Measurements from ENCODE around the gene SLC4A5.

Gene SLC4A5, protein sequence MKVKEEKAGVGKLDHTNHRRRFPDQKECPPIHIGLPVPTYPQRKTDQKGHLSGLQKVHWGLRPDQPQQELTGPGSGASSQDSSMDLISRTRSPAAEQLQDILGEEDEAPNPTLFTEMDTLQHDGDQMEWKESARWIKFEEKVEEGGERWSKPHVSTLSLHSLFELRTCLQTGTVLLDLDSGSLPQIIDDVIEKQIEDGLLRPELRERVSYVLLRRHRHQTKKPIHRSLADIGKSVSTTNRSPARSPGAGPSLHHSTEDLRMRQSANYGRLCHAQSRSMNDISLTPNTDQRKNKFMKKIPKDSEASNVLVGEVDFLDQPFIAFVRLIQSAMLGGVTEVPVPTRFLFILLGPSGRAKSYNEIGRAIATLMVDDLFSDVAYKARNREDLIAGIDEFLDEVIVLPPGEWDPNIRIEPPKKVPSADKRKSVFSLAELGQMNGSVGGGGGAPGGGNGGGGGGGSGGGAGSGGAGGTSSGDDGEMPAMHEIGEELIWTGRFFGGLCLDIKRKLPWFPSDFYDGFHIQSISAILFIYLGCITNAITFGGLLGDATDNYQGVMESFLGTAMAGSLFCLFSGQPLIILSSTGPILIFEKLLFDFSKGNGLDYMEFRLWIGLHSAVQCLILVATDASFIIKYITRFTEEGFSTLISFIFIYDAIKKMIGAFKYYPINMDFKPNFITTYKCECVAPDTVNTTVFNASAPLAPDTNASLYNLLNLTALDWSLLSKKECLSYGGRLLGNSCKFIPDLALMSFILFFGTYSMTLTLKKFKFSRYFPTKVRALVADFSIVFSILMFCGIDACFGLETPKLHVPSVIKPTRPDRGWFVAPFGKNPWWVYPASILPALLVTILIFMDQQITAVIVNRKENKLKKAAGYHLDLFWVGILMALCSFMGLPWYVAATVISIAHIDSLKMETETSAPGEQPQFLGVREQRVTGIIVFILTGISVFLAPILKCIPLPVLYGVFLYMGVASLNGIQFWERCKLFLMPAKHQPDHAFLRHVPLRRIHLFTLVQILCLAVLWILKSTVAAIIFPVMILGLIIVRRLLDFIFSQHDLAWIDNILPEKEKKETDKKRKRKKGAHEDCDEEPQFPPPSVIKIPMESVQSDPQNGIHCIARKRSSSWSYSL

DNA sequence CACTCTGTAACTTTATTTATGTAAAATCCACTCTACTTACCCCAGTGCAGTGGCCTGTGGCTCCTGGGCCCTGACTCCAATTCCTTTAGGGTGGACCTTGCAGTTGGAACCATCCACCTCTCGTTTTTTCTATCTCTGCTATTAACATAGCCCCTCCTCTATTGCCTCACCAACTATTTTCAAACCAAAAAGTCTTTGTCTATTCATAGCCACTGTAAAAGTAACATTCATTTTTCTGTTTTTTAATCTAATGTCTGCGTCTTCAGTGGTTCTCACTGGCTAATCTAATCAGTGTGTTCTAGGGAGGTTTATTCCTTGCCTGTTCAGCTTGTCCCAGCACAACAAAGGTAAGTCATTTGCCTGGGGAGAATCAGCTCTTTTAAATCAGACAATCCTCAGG, at the start of gene SLC4A5:
TSS of gene SLC4A5 (minus strand) at position 101 of the 400 bp plus-strand sequence. CDS start 28,393 bp downstream, outside the sequence.
- DNase-seq (ENCODE audit: low spot score): no peak

DNA sequence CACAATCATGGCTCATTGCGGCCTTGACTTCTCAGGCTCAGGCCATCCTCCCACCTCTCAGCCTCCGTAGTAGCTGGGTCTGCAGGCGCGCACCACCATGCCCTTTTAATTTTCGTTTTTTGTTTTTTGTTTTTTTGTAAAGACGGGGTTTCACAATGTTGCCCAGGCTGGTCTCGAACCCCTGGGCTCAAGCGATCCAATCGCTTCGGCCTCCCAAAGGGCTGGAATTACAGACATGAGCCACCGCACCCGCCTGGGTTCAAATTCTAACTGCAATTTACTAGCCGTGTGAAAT, 49.2 kb upstream of the SLC4A5 start:
- no peak for DNase-seq (ENCODE audit: low spot score)

- peak; percentile 91 for DNase-seq (ENCODE audit: low spot score)
Measured at GRCh38 chr2:74391580-74392448, 48.6 kb upstream of the SLC4A5 start.

DNA sequence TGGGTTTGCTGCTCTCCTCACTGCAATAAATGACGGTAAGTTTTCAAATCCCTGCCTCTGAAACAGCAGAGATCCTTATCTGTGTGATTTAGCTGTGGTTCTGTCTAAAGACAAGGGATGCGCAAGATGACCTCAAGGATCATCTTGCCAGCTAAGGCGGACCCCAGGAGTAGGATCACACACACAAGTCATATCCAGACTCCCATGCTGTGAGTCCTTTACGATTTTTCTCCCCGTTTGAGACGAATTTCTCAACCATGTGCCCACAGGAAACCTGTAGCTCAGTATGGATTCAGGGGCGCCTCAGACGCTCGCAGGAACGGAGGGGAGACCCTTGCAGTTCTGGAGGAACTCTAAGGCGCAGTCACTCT, 48.0 kb upstream of the SLC4A5 start:
- no peak for DNase-seq (ENCODE audit: low spot score)

GRCh38 chr2:74390606-74391005, 47.4 kb upstream of the SLC4A5 start:
- DNase-seq (ENCODE audit: low spot score): no peak

DNA sequence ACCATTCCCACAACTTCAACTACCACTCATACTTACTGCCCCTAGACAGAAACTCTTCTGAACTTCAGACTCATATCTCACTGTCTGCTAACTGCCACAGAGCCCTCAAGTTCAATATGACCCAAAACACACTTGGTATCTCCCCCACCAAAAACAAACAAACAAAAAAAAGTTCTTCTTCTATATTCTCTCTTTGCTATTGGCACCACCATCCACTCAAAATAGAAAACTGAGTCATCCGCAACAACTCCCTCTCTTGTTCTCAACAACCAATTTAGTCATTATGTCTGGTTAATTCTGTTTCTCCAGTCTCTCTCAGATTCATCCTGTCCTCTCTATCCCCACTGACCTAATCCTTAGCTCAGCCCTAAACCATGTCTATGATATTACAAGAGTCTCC, 44.1 kb upstream of the SLC4A5 start:
- DNase-seq (ENCODE audit: low spot score): no peak

DNA sequence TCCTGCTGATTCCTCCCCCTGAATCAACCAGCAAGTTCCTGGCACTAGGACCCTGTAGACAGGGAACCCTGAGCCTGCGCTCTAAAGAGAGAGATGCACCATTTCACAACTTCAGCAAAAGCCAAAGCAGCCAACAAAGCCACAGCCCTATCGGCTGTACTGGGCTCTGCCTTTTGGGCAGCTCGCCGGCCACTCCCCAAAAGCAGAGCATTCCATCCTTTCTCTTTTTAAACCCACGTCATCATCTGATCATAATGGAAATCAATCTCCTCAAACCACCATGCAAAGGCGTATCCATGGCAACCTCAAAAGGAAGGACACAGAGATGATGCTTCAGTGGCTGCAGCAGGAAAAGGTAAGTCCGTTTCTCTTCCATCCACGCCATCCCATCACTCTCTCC, 42.2 kb upstream of the SLC4A5 start:
- DNase-seq (ENCODE audit: low spot score): peak; percentile 84

DNA sequence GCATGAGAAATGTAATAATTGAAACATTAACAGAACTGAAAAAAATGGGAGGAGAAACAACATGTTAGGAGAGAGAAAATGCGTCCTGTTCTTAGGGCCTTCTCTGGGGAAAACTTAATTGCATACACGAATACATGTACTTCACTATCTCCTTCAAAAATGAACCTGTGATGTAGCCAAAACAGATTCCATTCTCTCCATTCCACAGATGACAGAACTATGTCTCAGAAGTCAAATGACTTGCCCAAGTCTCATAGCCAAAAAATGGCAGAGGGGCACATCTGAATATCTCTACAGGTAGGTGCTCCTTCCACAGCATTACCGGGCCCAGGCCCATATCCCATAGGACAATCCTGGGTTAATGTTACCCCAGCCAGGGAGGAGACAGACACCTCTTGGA, 40.8 kb upstream of the SLC4A5 start:
- no peak for DNase-seq (ENCODE audit: low spot score)

- DNase-seq (ENCODE audit: low spot score): no peak
Measured at GRCh38 chr2:74383254-74383653, 40.0 kb upstream of the SLC4A5 start.

- DNase-seq (ENCODE audit: low spot score): no peak
Measured at GRCh38 chr2:74381751-74382150, 38.5 kb upstream of the SLC4A5 start.

GRCh38 chr2:74379851-74380789, 36.9 kb upstream of the SLC4A5 start, which contains the start of gene DCTN1:
DCTN1 (minus strand) TSS chr2:74380311; CDS start chr2:74380037, 274 bp downstream.
- DNase-seq (ENCODE audit: low spot score): peak; percentile 84

DNA sequence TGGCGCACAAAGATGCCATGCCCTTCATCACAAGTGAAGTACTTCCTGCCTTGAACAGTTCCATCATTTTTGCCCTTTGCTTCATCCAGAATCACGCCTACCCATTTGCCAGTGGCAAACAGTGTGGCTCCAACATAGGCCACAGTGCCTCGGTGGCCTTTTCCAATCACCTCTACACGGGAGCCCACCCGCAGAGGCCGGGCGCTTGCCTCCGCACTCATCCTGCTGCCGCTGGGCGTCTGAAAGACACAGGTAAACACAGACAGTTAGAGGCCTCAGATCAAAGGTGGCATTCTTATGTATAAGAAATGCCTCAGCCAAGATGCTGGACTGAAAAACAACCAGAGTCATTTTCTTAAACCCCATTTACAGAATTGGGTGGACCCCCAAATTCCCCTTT, 34.8 kb upstream of the SLC4A5 start:
- no peak for DNase-seq (ENCODE audit: low spot score)

- DNase-seq (ENCODE audit: low spot score): no peak
Measured at GRCh38 chr2:74375838-74376237, 32.6 kb upstream of the SLC4A5 start.

DNA sequence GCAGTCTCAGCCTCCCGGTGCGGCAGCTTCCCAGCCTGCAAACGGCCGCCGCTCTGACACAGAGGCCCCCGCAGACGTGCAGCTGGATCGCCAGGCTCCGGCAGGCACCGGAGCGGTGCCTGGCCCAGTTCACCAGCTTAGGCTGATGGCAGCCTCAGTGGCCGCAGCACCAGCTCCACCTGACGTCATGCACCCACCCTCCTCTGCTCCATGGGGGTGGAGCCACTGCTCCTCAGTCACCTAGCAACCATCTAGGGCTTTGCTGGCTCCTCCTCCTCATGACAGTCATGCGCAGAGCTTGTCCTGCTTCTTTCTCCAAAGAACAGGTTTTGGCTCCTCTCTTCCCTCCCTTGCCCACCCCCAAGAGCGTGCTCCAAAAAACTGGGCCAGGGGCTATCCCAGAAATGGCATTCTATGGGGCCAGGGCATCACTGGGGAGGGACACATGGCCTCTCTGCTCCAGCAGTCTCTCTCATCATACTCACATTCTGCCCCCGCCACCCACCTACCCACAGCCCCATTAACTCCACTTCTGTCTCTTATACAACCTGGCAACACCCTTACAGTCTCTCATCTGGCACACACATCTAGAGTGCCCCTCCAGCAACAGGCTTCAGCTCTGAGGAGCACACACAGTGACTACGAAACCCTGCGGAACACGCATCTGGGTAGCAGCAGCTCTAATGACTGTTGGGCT, 31.4 kb upstream of the SLC4A5 start:
- DNase-seq (ENCODE audit: low spot score): peak; percentile 98

- DNase-seq (ENCODE audit: low spot score): no peak
Measured at GRCh38 chr2:74373985-74374384, 30.8 kb upstream of the SLC4A5 start.

GRCh38 chr2:74373221-74373676, 30.0 kb upstream of the SLC4A5 start:
- no peak for DNase-seq (ENCODE audit: low spot score)

DNA sequence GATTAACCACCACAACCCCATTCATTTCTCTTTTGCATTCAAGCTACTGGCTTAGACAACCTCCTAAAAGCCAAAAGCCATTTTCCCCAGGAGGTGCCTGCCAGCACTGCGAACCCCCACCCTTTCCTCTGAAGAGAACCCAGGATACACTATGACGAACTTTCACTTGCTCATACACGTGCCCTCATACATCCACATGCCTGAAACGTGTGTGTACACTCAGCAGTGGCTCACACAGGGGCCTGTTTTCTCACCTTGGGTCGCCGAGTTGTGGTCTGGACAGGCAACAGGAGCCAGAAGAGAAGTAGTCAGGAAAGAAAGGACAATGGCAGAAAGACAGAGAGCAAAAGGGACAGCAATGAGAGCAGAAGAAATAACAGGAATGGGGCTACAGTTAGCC, 29.5 kb upstream of the SLC4A5 start:
- no peak for DNase-seq (ENCODE audit: low spot score)

DNA sequence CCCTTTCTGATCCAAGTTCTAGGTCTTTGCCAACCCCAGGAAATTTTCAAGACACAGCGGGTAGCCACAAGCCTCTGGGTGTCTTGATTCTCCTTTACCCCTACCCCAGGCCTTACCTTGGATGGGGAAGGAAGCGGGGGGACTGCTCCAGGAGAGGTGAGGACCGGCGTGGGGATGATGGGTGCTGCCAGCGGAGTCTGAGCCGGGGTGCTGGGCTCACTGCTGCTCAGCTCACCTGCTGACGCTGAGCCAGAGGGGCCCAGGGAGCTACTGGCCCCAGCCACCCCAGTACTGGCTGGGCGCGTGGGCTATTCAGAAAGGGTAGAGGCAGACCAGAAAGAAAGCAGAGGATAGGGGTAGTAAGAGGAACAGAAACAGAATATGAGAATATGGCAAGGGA, 28.2 kb upstream of the SLC4A5 start:
- DNase-seq (ENCODE audit: low spot score): no peak

DNA sequence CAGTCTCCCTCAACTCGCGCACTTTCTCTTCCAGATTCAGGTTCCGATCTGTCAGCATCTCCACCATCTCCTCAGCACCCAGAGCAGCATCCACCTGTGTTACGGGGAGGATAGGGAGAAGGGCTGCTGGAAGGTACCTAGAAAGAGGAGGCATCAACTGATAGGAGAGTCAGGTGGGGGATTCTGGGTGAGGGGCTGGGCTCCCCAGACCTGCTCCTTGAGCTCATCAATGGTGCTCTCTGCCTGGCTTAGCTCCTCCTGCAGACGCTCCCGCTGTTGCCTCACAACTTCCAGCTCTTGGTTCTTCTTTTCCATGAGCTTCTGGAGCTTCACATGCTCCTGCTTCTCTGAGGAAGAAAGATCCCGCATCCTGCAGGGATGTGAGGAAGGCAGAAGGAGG, 26.8 kb upstream of the SLC4A5 start:
- no peak for DNase-seq (ENCODE audit: low spot score)

- DNase-seq (ENCODE audit: low spot score): no peak
Measured at GRCh38 chr2:74368499-74368898, 25.3 kb upstream of the SLC4A5 start.
